Non-pigmented ciliary epithelial cell (primary cell): ENCODE data around the gene NPIPA2.
"Not testable (repeated sequence)": the region's sequence is repeated elsewhere in the genome, so short reads cannot be mapped to it uniquely, and the experiment has no call there.

Experiments
- DNase-seq: peaks from one replicate; pipeline ENCODE4 v3.0.0-alpha.2; 2010; ENCODE audit warnings: low read depth

Gene NPIPA2

DNA sequence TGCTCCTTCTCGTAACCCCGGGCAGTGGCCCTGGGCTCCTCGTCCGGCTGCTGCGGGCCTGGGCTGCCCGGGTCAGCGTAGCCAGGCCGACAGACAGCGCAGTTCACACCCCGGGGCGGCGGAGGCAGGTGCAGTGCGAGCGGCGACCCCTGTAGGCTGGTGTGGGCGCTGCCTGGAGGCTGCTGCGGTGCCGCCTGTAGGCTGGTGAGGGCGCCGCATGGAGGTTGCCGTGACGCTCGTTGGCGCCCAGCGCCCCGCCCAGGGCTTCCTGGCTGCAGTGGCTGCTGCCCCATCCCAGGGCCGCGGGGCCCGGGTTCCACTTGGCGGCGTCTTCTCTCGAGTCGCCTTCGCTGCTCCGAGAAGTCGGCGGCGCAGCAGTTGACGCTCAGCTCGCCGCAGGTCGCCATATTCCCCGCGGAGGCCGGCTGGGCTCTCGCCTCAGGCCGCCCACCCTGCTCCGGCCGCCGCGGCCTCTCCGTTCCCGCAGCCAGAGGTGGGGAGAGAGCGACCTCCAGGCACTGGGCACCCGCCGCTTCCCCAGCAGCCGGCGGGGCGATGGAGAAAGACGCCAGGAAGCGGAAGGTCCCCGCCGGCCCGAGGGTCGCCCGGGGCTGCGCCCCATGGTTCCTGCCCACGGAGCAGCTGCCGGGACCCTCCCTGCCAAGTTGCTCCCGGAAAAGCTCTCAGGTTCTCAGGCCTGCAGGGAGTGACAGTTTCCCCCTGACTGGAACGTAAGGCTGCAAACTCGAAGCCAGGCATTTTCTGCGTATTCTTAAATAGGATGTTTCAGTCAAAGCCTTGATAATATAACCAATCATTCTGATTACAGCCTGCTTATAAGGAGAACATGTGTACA lies at the start of gene NPIPA2:
NPIPA2 (plus strand) TSS at position 261 of the 856 bp plus-strand sequence. CDS start 5,533 bp downstream, outside the sequence.
- DNase-seq = not testable (repeated sequence)

DNA sequence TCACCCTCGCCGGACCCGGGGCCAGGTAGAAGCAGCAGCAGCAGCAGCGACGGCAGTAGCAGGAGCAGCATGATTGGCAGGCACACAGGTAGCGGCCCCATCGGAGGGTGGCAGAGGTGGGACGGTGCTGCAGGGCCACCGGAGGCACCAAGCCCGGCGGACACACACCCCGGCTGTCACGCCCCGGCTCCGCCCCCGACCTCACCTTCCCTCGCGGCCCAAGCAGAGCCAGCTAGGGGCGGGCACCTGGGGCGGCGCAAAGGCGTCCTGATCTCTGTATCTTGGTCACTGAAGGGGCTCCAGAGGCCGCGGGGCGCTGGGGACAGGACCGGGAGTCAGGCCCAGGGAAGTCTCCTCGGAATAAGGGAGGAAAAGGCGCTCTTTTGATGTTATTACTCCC lies 48.2 kb upstream of the NPIPA2 start, which contains the start of gene PLA2G10:
PLA2G10 (minus strand) TSS at position 180 of the 400 bp plus-strand sequence; CDS start at position 101, 79 bp downstream.
- not testable (repeated sequence) for DNase-seq

DNA sequence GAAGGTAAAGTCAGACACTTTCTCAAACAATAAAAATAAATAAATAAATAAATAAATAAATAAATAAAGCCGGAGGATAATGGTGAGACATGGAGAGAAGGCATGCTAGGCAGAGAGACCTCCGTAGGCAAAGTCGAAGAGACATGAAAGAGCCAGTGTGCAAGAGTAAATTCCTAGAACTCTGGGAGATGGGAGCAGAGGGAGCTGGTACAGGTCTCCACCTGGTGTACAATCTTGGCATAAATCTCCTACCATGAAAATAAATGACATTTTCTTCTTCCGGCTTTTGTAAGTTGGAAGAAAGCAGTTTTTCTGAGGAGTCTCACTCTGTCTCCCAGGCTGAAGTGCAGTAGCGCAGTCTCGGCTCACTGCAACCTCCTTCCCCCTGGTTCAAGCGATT lies 40.5 kb upstream of the NPIPA2 start:
- DNase-seq = not testable (repeated sequence)

DNA sequence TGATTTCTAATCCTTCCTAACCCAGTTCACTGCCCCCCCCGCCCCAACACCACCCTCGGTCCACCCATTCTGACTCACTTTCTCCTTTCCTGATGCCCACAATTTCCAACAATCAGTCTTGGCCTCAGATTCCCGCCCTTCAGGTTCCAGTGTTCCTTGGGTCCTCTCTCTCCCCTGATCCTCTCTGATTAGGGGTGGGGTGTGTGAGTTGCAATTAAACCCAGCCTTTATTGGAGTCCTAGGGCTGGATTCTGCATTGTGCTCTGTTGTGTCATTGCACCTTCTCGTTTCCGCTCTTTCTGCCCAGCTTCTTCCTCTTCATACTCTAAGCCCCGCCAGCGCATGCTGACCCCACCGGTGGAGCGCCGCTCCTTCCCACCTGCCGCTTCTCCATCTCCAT lies 39.7 kb upstream of the NPIPA2 start:
- not testable (repeated sequence) for DNase-seq

DNA sequence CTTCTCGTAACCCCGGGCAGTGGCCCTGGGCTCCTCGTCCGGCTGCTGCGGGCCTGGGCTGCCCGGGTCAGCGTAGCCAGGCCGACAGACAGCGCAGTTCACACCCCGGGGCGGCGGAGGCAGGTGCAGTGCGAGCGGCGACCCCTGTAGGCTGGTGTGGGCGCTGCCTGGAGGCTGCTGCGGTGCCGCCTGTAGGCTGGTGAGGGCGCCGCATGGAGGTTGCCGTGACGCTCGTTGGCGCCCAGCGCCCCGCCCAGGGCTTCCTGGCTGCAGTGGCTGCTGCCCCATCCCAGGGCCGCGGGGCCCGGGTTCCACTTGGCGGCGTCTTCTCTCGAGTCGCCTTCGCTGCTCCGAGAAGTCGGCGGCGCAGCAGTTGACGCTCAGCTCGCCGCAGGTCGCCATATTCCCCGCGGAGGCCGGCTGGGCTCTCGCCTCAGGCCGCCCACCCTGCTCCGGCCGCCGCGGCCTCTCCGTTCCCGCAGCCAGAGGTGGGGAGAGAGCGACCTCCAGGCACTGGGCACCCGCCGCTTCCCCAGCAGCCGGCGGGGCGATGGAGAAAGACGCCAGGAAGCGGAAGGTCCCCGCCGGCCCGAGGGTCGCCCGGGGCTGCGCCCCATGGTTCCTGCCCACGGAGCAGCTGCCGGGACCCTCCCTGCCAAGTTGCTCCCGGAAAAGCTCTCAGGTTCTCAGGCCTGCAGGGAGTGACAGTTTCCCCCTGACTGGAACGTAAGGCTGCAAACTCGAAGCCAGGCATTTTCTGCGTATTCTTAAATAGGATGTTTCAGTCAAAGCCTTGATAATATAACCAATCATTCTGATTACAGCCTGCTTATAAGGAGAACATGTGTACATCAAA lies 38.9 kb upstream of the NPIPA2 start, which contains the start of gene NPIPA3:
NPIPA3 (plus strand) TSS at position 256 of the 856 bp plus-strand sequence. CDS start 5,533 bp downstream, outside the sequence.
- not testable (repeated sequence) for DNase-seq

DNA sequence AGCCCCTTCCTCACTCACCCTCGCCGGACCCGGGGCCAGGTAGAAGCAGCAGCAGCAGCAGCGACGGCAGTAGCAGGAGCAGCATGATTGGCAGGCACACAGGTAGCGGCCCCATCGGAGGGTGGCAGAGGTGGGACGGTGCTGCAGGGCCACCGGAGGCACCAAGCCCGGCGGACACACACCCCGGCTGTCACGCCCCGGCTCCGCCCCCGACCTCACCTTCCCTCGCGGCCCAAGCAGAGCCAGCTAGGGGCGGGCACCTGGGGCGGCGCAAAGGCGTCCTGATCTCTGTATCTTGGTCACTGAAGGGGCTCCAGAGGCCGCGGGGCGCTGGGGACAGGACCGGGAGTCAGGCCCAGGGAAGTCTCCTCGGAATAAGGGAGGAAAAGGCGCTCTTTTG lies 9.1 kb upstream of the NPIPA2 start:
- DNase-seq = not testable (repeated sequence)

DNA sequence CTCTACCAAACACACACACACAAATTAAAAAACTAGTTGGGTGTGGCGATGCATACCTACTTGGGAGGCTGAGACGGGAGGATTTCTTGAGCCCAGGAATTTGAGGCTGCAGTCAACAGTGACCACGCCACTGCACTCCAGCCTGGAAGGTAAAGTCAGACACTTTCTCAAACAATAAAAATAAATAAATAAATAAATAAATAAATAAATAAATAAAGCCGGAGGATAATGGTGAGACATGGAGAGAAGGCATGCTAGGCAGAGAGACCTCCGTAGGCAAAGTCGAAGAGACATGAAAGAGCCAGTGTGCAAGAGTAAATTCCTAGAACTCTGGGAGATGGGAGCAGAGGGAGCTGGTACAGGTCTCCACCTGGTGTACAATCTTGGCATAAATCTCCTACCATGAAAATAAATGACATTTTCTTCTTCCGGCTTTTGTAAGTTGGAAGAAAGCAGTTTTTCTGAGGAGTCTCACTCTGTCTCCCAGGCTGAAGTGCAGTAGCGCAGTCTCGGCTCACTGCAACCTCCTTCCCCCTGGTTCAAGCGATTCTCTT lies 1.4 kb upstream of the NPIPA2 start:
- not testable (repeated sequence) for DNase-seq

DNA sequence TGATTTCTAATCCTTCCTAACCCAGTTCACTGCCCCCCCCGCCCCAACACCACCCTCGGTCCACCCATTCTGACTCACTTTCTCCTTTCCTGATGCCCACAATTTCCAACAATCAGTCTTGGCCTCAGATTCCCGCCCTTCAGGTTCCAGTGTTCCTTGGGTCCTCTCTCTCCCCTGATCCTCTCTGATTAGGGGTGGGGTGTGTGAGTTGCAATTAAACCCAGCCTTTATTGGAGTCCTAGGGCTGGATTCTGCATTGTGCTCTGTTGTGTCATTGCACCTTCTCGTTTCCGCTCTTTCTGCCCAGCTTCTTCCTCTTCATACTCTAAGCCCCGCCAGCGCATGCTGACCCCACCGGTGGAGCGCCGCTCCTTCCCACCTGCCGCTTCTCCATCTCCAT lies 539 bp upstream of the NPIPA2 start:
- DNase-seq = not testable (repeated sequence)

DNA sequence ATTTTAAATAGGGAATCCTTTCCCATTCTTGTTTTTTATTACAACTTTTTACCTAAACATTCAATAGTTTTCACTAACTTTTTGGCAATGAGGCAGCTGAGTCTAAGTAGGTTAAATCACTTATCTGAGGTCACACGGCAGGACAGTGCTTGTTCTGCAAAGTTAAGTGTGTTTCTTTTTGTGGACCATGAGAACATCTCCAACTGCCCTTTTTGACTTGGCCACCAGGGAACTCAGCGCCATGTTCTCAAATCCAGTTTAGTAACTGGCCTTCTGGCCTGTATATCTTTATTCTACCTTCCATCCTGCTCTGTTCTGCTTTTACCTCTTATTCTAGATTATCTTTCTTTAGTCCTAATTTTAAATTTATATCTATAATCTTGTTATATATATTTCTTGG lies 31.3 kb downstream of the NPIPA2 start:
- not testable (repeated sequence) for DNase-seq

DNA sequence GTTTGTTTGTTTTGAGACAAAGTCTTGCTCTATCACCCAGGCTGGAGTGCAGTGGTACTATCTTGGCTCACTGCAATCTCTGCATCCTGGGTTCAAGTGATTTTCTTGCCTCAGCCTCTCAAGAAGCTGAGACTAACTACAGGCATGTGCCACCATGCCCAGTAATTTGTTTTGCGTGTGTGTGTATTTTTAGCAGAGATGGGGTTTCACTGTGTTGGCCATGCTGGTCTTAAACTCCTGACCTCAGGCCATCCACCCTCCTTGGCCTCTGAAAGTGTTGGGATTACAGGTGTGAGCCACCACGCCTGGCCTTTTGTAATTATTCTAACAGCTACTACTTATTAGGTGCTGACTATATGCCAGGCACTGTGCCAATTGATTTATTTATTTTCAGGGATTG lies 33.3 kb downstream of the NPIPA2 start:
- DNase-seq = not testable (repeated sequence)

DNA sequence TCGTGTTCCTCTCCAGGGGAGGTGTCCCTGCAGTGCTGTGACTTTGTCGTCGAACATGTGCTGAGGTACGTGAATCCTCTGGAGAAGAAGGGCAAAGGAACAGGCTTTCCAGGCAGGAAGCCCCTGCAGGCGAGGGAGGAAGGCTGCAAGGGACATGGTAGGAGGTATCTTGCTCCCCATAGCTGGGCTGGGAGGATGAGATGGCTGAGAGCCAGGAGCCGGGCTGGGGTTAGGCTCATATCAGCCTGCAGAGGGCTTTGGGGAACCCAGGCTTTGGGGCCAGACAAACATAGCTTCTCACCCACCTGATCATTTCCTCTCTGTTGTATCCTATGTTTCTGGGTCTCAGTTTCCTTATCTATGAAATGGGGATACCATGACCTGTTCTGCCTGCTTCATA lies 34.4 kb downstream of the NPIPA2 start:
- DNase-seq = not testable (repeated sequence)

DNA sequence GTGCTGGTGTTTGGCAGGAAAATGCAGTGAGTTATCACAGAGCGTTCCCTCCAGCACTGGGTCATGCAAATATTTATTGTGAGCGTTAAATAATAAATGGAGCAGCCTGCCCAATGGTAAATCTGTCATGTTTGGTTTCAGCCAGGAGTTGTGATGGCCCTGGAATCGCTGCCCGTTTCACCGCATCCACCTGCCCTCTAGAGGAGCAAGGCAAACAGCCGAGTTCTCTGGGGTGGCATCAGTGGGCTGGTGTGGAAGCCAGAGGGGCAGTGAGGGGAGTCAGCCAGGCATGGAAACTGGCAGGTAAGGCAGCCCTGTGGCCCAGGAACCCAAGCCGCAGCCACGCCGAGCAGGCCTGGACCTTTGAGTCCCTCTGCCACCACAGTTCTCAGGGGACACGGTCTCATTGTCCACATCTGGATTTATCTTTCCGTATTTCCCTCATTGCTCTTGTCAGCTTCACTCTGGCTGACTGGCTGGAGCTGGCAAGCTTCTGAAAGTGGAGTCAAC lies 37.1 kb downstream of the NPIPA2 start:
- not testable (repeated sequence) for DNase-seq

DNA sequence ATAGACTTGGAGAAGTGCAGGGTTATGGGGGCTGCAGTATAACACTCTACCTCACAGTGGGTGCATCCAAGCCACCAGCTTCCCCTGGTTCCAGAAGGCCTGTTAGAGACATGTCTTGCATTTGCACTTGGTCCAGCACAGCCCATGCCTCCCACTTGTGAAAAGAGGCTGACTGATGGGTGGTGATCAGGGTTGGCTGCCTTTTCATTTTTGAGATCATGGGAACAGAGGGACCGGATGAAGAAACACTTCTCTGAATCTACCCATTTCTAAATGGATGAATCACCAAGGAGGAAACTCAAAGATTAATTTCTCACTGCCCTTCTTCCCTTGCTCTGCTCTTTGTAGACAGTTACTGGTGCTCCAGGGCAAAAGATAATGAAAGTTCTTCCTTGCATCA lies 43.8 kb downstream of the NPIPA2 start:
- DNase-seq = not testable (repeated sequence)

DNA sequence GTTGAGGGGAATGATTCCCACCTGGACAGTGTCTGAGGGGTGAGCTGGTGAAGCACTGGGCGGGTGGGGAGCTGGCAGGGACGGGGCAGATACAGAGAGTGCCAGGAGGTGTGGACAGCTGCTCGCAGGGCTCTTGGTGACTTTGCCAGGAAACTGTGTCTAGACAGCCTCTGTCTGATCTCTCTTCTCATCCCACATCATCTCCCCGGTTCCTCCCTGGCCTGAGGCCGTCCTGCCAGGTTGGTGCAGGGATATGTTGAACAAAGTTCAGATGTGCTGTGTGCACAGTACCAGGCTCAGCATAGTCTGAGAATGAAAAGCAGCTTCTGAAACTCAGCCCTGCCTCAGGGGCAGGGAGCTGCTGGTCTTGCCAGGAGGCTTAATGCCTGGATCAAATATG lies 47.2 kb downstream of the NPIPA2 start:
- not testable (repeated sequence) for DNase-seq

DNA sequence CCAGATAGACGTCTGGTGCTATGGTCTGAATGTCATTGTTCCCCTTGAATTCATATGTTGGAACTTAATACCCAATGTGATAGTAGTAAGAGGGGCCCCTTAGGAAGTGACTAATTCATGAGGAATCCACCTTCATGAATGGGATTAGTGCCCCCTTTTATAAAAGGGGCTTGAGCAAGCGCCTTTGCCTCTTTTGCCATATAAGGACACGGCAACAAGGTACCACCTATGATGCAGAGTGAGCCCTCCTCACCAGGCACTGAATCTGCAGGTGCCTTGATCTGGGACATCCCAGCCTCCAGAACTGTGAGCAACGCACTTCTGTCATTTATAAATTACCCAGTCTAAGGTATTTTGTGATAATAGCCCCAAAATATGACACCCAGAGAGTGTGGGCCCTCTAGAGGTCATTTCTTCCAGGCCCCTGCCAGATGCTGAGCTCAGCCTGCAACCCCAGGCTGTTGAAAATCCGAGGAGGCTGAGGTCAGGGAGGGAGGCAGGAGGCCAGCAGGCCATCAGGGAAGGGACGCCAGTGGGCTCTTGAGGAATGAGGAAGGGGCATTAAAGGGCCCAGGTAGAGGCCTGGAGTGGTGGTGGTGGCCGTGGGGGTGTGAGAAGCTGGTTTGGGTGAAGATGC lies 48.1 kb downstream of the NPIPA2 start:
- not testable (repeated sequence) for DNase-seq

DNA sequence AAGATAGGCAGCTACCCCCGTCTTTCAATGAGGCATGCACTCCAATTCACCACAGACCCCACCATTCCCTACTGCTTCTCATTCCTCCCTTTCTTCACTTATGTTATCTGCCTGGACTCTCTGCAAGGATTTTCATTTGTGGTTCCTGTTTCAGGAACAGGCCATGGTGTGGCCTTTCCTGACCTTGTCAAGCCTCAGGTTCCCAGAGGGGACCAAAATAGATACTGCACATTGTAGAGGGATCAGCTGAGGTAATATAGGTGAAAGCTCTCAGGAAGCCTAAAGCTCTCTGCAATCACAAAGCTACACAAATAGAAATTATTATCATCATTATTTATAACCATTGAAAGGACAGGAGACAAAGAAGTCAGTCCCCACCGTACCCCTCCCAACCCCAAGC lies 50.6 kb downstream of the NPIPA2 start:
- not testable (repeated sequence) for DNase-seq

DNA sequence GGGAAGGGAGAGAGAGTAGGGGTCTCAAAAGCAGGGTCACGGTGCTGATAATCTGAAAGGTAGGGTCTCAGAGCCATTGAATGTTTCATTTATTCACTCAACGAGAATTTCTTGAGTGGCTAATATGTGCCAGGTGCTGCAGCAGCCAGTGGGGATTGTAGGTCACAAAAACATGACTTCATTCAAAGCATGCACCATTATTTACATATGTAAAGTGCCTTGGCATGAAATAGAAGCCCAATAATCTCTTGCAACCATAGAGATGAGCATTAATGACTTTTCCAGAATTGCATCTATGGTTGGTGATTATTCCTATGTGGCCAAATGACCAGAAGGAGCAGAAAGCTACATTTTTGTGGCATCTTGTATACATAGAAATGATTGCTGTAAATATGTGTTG lies 55.2 kb downstream of the NPIPA2 start:
- not testable (repeated sequence) for DNase-seq

DNA sequence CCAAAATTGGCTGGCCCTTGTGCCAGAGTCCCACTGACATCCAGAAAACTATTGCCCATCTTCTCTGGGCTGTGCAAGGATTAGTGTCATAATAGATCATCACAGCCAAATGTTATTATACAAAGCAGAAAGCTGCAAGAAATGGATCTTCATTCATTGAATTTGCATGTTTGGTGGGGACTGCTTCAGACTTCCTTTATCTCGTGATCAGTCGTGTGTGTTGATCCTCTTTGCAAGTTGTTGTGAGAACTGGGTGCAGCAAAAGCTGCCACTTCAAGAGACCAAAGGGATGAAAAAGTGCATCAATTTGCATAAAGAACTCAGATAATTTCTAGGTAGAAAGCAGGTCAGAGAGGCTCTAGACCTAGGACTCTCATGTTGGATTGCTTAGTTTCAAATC lies 61.2 kb downstream of the NPIPA2 start:
- not testable (repeated sequence) for DNase-seq

DNA sequence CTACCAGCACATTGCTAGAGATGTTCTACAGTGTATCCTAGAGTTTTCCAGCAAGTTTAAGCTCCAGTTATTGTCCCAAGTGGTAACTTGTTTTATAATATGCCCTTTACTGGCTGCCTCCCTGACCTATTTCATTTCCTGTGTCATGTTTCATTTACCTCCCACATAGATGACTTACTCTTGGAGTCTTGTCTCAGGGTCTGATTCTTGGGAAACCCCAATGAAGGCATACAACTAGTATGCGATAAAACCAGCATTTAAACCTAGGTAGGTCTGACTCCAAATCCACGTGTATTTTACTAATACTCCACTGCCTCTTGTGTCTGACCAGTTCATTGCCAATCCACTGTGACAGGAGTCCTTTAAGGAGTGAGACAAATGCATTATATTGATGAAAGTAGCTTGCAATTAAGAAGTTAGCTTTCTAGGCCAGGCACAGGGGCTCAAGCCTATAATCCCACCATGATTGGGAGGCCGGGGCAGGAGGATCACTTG lies 64.9 kb downstream of the NPIPA2 start:
- DNase-seq = not testable (repeated sequence)

DNA sequence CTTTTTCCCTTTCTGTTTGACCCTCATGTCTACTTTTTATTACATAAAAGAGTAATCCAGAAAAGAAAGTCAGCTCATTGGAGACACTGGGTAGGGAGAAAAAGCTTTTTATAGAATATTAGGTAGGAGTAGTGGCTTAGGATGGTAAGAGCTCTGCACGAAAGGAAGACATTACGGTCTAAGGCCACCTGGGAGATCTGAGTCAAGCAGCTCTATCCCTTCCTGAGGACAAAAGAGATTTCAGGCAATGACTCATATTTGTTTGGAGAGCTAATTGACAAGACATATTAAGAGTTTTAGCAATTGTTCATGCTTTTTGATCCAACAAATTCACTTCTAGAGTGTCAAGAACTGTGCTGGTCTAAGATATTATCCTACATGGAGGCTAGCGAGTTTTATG lies 71.6 kb downstream of the NPIPA2 start:
- not testable (repeated sequence) for DNase-seq
